HCT116 (cell line): ENCODE results near the gene TTF1. TPM values are rescaled to one million over a fixed set of nuclear protein-coding genes. Genes with fewer than 3 reads are reported as not detected.

Experiments used
- ATAC-seq: fragments of 200-7000 bp; cut with Tn5 transposase; 2 replicates; pipeline ENCODE4 v1.9.1; 2020; ENCODE audit warnings: mild to moderate bottlenecking, moderate library complexity
- BruUV-seq: library from RNA; stranded (reverse); fragments of 400-500 nt; replicated peaks from 2 replicates; lab custom pipeline; 2021; lab: Mats Ljungman, UMichigan
- CTCF ChIA-PET: fragments of 300-600 bp; sonication (Branson Sonifier 250); formaldehyde crosslinking; loops from one replicate; lab custom pipeline; 2021; ENCODE audit warnings: antibody characterized with exemption; lab: Charles Lee
- POLR2A ChIA-PET: fragments of 300-600, 350-600 bp; sonication (Branson Sonifier 250); formaldehyde crosslinking; loops from one replicate; lab custom pipeline; 2021; ENCODE audit warnings: antibody characterized with exemption; lab: Charles Lee
- RAD21 ChIA-PET, 2 experiments: fragments of 300-600 bp; sonication (Branson Sonifier 250); formaldehyde crosslinking; loops; one replicate each; lab custom pipeline; 2023; ENCODE audit warnings: low total read pairs in 2 of 2; ENCODE audit not compliant: uncharacterized antibody in 2 of 2, unreplicated experiment in 2 of 2, low non-redundant PET in 1 of 2; lab: Charles Lee
- DNase-seq: peaks from one replicate; pipeline ENCODE4 v3.0.0-alpha.2; 2010; ENCODE audit warnings: low read depth, low spot score
- H2AFZ ChIP-seq: fragments of 200-600 bp; shearing (Covaris generic), sonication (generic); 2 replicates; pipeline ENCODE4 v1.6.1; 2017; ENCODE audit warnings: low read depth, mixed run types, mixed read lengths, antibody characterized with exemption, low read length; ENCODE audit not compliant: poor library complexity, severe bottlenecking
- H3K27ac ChIP-seq: 2 replicates; pipeline ENCODE4 v1.5.1; 2012; ENCODE audit warnings: low read depth, low read length
- H3K27me3 ChIP-seq: fragments of 200-600 bp; sonication (generic); 2 replicates; pipeline ENCODE4 v1.6.1; 2016; ENCODE audit warnings: mixed run types, low read length, mixed read lengths; ENCODE audit not compliant: insufficient read depth
- H3K36me3 ChIP-seq, 2 experiments: fragments of 200-500 bp in 1 of 2; fragments of 200-600 bp in 1 of 2; sonication (Bioruptor generic) in 1 of 2; sonication (generic) in 1 of 2; 2 replicates each; pipeline versions ENCODE4 v1.5.1 to v1.6.1; 2014 to 2016; ENCODE audit warnings: low read length in 2 of 2, inconsistent platforms in 1 of 2, mixed read lengths in 1 of 2, mixed run types in 1 of 2; ENCODE audit not compliant: insufficient read depth in 2 of 2, control insufficient read depth in 1 of 2
- H3K4me1 ChIP-seq, 2 experiments: fragments of 200-600 bp in 1 of 2; sonication (generic) in 1 of 2; 2 replicates each; pipeline versions ENCODE4 v1.5.1 to v1.6.1; 2012 to 2017; ENCODE audit warnings: low read length in 2 of 2, inconsistent platforms in 1 of 2, mild to moderate bottlenecking in 1 of 2, mixed read lengths in 1 of 2, mixed run types in 1 of 2, moderate library complexity in 1 of 2; ENCODE audit not compliant: insufficient read depth in 2 of 2, control insufficient read depth in 1 of 2
- H3K4me2 ChIP-seq: fragments of 200-600 bp; sonication (generic); 2 replicates; pipeline ENCODE4 v1.6.1; 2017; ENCODE audit warnings: mixed run types, low read length, mixed read lengths
- H3K4me3 ChIP-seq, 2 experiments: fragments of 200-600 bp in 1 of 2; sonication (generic) in 1 of 2; replicated peaks in 1 of 2; 2 replicates each; pipeline ENCODE4 v1.5.1; 2011 to 2016; ENCODE audit warnings: low read length in 2 of 2, control low read depth in 1 of 2, low read depth in 1 of 2, mild to moderate bottlenecking in 1 of 2, mixed read lengths in 1 of 2, mixed run types in 1 of 2
- H3K79me2 ChIP-seq: fragments of 200-600 bp; sonication (generic); 2 replicates; pipeline ENCODE4 v1.6.1; 2017; ENCODE audit warnings: mild to moderate bottlenecking, mixed run types, low read length, moderate library complexity, mixed read lengths; ENCODE audit not compliant: insufficient read depth
- H3K9ac ChIP-seq: fragments of 200-600 bp; sonication (generic); 2 replicates; pipeline ENCODE4 v1.6.1; 2016; ENCODE audit warnings: low read length, mixed read lengths
- H3K9me2 ChIP-seq: fragments of 200-600 bp; sonication (generic), shearing (Covaris generic); 2 replicates; pipeline ENCODE4 v1.6.1; 2017; ENCODE audit warnings: mixed run types, mild to moderate bottlenecking, moderate library complexity; ENCODE audit not compliant: insufficient read depth
- H3K9me3 ChIP-seq, 2 experiments: fragments of 200-500 bp in 1 of 2; fragments of 200-600 bp in 1 of 2; sonication (Bioruptor generic) in 1 of 2; sonication (generic) in 1 of 2; 2 replicates each; pipeline ENCODE4 v1.6.1; 2014 to 2017; ENCODE audit warnings: low read length in 2 of 2, mixed read lengths in 2 of 2, inconsistent platforms in 1 of 2, low read depth in 1 of 2, mild to moderate bottlenecking in 1 of 2, mixed run types in 1 of 2, moderate library complexity in 1 of 2; ENCODE audit not compliant: control insufficient read depth in 1 of 2, insufficient read depth in 1 of 2
- H4K20me1 ChIP-seq: fragments of 200-600 bp; sonication (generic), shearing (Covaris generic); 2 replicates; pipeline ENCODE4 v1.6.1; 2017; ENCODE audit warnings: mixed run types, mild to moderate bottlenecking, moderate library complexity; ENCODE audit not compliant: insufficient read depth
- ATF3 ChIP-seq: IDR thresholded peaks from 2 replicates; pipeline ENCODE4 v1.6.1; 2012
- CEBPB ChIP-seq: IDR thresholded peaks from 2 replicates; pipeline ENCODE4 v1.6.1; 2012; ENCODE audit warnings: low read depth
- EGR1 ChIP-seq: IDR thresholded peaks from 2 replicates; pipeline ENCODE4 v1.6.1; 2012; ENCODE audit warnings: low read depth
- EZH2 ChIP-seq: fragments of 200-600 bp; sonication (generic); IDR thresholded peaks from 2 replicates; pipeline ENCODE4 v1.6.1; 2017; ENCODE audit warnings: antibody characterized with exemption, mixed run types
- EZH2phosphoT487 ChIP-seq: fragments of 200-600 bp; IDR thresholded peaks from 2 replicates; pipeline ENCODE4 v1.6.1; 2018; ENCODE audit warnings: antibody characterized with exemption, borderline replicate concordance
- FOSL1 ChIP-seq: IDR thresholded peaks from 2 replicates; pipeline ENCODE4 v1.6.1; 2012; ENCODE audit warnings: low read depth
- MAX ChIP-seq: IDR thresholded peaks from 2 replicates; pipeline ENCODE4 v1.6.1; 2012
- POLR2A ChIP-seq: IDR thresholded peaks from 2 replicates; pipeline ENCODE4 v1.7.0; 2011; ENCODE audit warnings: borderline replicate concordance; ENCODE audit not compliant: insufficient read depth, insufficient read length; ENCODE audit errors: extremely low read depth
- POLR2AphosphoS5 ChIP-seq: IDR thresholded peaks from 2 replicates; pipeline ENCODE4 v1.6.1; 2011; ENCODE audit warnings: mild to moderate bottlenecking, low read depth, low read length, moderate library complexity
- RAD21 ChIP-seq: IDR thresholded peaks from 2 replicates; pipeline ENCODE4 v1.6.1; 2012; ENCODE audit warnings: low read depth, mild to moderate bottlenecking
- SP1 ChIP-seq: IDR thresholded peaks from 2 replicates; pipeline ENCODE4 v1.6.1; 2012; ENCODE audit warnings: low read depth
- SRF ChIP-seq: IDR thresholded peaks from 2 replicates; pipeline ENCODE4 v1.6.1; 2012; ENCODE audit warnings: low read depth
- TCF7L2 ChIP-seq: IDR thresholded peaks from 2 replicates; pipeline ENCODE4 v1.7.0; 2011; ENCODE audit warnings: borderline replicate concordance, inconsistent platforms; ENCODE audit not compliant: insufficient read depth, insufficient read length; ENCODE audit errors: extremely low read depth
- ZBTB33 ChIP-seq: IDR thresholded peaks from 2 replicates; pipeline ENCODE4 v1.6.1; 2011; ENCODE audit warnings: mild to moderate bottlenecking, low read length, moderate library complexity; ENCODE audit not compliant: insufficient replicate concordance; ENCODE audit errors: extremely low read depth
- ZFX ChIP-seq: fragments of 450-650 bp; IDR thresholded peaks from 2 replicates; pipeline ENCODE4 v1.6.1; 2017
- ZNF274 ChIP-seq: fragments of 200-500 bp; sonication (Bioruptor generic); IDR thresholded peaks from 2 replicates; pipeline ENCODE4 v1.6.1; 2014; ENCODE audit warnings: mild to moderate bottlenecking, low read depth, low read length, inconsistent platforms
- intact Hi-C: fragments of 100-400 bp; cut with micrococcal nuclease; formaldehyde crosslinking; loops from 2 replicates; pipeline ENCODE4 v1.10.0; 2022
- total RNA-seq: library from RNA; stranded (reverse); gene quantifications from one replicate; pipeline ENCODE4 v1.2.1, GENCODE V29; 2021; ENCODE audit not compliant: unreplicated experiment
- TF ChIP-seq, protein P1 (sequence below), 3 experiments: fragments of 200-600 bp in 1 of 3; sonication (generic) in 1 of 3; IDR thresholded peaks in 2 of 3; conservative IDR thresholded peaks in 1 of 3; 2 replicates each; pipeline ENCODE4 v1.5.1; 2012 to 2017; ENCODE audit warnings: low read depth in 2 of 3, low read length in 2 of 3, antibody characterized with exemption in 1 of 3, borderline replicate concordance in 1 of 3, control low read depth in 1 of 3, mild to moderate bottlenecking in 1 of 3, mixed read lengths in 1 of 3, mixed run types in 1 of 3, moderate library complexity in 1 of 3; ENCODE audit not compliant: insufficient read depth in 1 of 3

TTF1 gene
- total RNA-seq, 1 experiment from 2014 or later, result 14.5 TPM

- no peak overlapping the region for H2AFZ ChIP-seq
- RAD21 ChIA-PET, result no interaction called here
- no peak for TF ChIP-seq EZH2
- TF ChIP-seq POLR2A, result no peak
- TF ChIP-seq ATF3, result no peak
- TF ChIP-seq, protein P1, sequence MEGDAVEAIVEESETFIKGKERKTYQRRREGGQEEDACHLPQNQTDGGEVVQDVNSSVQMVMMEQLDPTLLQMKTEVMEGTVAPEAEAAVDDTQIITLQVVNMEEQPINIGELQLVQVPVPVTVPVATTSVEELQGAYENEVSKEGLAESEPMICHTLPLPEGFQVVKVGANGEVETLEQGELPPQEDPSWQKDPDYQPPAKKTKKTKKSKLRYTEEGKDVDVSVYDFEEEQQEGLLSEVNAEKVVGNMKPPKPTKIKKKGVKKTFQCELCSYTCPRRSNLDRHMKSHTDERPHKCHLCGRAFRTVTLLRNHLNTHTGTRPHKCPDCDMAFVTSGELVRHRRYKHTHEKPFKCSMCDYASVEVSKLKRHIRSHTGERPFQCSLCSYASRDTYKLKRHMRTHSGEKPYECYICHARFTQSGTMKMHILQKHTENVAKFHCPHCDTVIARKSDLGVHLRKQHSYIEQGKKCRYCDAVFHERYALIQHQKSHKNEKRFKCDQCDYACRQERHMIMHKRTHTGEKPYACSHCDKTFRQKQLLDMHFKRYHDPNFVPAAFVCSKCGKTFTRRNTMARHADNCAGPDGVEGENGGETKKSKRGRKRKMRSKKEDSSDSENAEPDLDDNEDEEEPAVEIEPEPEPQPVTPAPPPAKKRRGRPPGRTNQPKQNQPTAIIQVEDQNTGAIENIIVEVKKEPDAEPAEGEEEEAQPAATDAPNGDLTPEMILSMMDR (IDR thresholded peaks at IDR 0.05 in 2 of 3, conservative IDR thresholded peaks at IDR 0.05 in 1 of 3; ENCODE audit: borderline replicate concordance in 1 of 3, insufficient read depth in 1 of 3, low read depth in 2 of 3, low read length in 2 of 3), result no peak
- no peak for TF ChIP-seq SRF
- TF ChIP-seq ZBTB33, result no peak
- TF ChIP-seq ZFX, result no peak
- TF ChIP-seq MAX, result no peak
- TF ChIP-seq FOSL1, result no peak
- TF ChIP-seq ZNF274, result no peak
- TF ChIP-seq POLR2AphosphoS5, result no peak
- no peak for TF ChIP-seq CEBPB
- no peak for TF ChIP-seq EGR1
- TF ChIP-seq SP1, result no peak
- no peak for TF ChIP-seq RAD21
- no peak for TF ChIP-seq TCF7L2
- no peak for TF ChIP-seq EZH2phosphoT487
These were observed 34.1 kb upstream of the TTF1 start for GRCh38 chr9:132440735-132441134.

More at GRCh38 chr9:132440735-132441134, 34.1 kb upstream of the TTF1 start:
- Histone ChIP-seq H3K9me2 (no peaks in the 10 kb centered on the region), H3K4me3 (no peak overlapping the region), H4K20me1 (no peaks in the 10 kb centered on the region), H3K9me3 (no peaks in the 10 kb centered on the region), H3K4me1 (no peaks in the 10 kb centered on the region), H3K79me2 (no peaks in the 10 kb centered on the region), H3K9ac (no peak overlapping the region), H3K27ac (no peak overlapping the region), H3K27me3 (no peaks in the 10 kb centered on the region), H3K36me3 (no peaks in the 10 kb centered on the region), H3K4me2 (no peak overlapping the region)
- DNase-seq (no peak), ATAC-seq (no peak)
- BruUV-seq, result no TSS peak
- CTCF ChIA-PET, result no interaction called here
- POLR2A ChIA-PET, result no interaction called here
- intact Hi-C loops, result no loop called here
